Breast epithelium (tissue), 4 donors: ENCODE results near the gene TMEM123. TPM values are rescaled to one million over a fixed set of nuclear protein-coding genes. Genes with fewer than 3 reads are reported as not detected.
"Not testable (repeated sequence)": the region's sequence is repeated elsewhere in the genome, so short reads cannot be mapped to it uniquely, and the experiment has no call there.

Experiments
- DNase-seq, 2 donors: peaks; one replicate each; pipeline ENCODE4 v3.0.0-alpha.2; 2019; ENCODE audit warnings: low spot score in 2 of 2
- H3K27ac ChIP-seq, 2 donors: fragments of 200-600 bp; sonication (generic) in 1 of 2; one replicate each; pipeline ENCODE4 v1.5.1; 2016 to 2019; ENCODE audit warnings: mild to moderate bottlenecking in 1 of 2
- H3K27me3 ChIP-seq, 2 donors: fragments of 200-600 bp; sonication (generic) in 1 of 2; one replicate each; pipeline versions ENCODE4 v1.5.1 to v1.6.0; 2017 to 2019; ENCODE audit warnings: control low read depth in 1 of 2, mild to moderate bottlenecking in 1 of 2
- H3K36me3 ChIP-seq: fragments of 200-600 bp; one replicate; pipeline ENCODE4 v1.5.1; 2019
- H3K4me1 ChIP-seq, 2 donors: fragments of 200-600 bp; sonication (generic); one replicate each; pipeline ENCODE4 v1.5.1; 2016 to 2019; ENCODE audit warnings: control low read depth in 1 of 2
- H3K4me3 ChIP-seq, 3 donors: fragments of 200-600 bp; sonication (generic); 1 replicate in 2 of 3; 2 replicates in 1 of 3; pipeline ENCODE4 v1.5.1; 2016 to 2019; ENCODE audit warnings: mild to moderate bottlenecking in 3 of 3, moderate library complexity in 2 of 3
- H3K9me3 ChIP-seq, 2 donors: fragments of 200-600 bp; sonication (generic) in 1 of 2; one replicate each; pipeline ENCODE4 v1.5.1; 2016 to 2019; ENCODE audit warnings: control low read depth in 1 of 2
- CTCF ChIP-seq, 3 donors: fragments of 450-650 bp; IDR thresholded peaks; one replicate each; pipeline ENCODE4 v1.5.1; 2016 to 2017; ENCODE audit warnings: antibody characterized with exemption in 3 of 3, mild to moderate bottlenecking in 3 of 3, moderate library complexity in 3 of 3
- POLR2A ChIP-seq: fragments of 450-650 bp; IDR thresholded peaks from one replicate; pipeline ENCODE4 v1.6.1; 2016; ENCODE audit warnings: antibody characterized with exemption, mild to moderate bottlenecking, moderate library complexity
- POLR2AphosphoS5 ChIP-seq, 3 donors: sonication (generic); formaldehyde crosslinking; IDR thresholded peaks; one replicate each; pipeline ENCODE4 v1.6.1; 2017; ENCODE audit warnings: antibody characterized with exemption in 3 of 3
- intact Hi-C: fragments of 100-400 bp; cut with DNase I; formaldehyde crosslinking; loops from one replicate; pipeline ENCODE4 v1.15.1; 2023; ENCODE audit warnings: low total_unique reads
- total RNA-seq, 3 donors: library from RNA; depleted of rRNA; stranded (reverse); fragments of >200 nt; gene quantifications; one replicate each; pipeline ENCODE4 v1.1.0, GENCODE V29; 2016

Gene TMEM123
- total RNA-seq, 3 donors from 2014 or later: 74.6 to 307 (median 167) TPM

- Histone ChIP-seq H3K36me3 (no peaks in the 10 kb centered on the region), H3K9me3 (no peaks in the 10 kb centered on the region), H3K27ac (no peak overlapping the region), H3K27me3 (no peaks in the 10 kb centered on the region), H3K4me3 (no peak overlapping the region), H3K4me1 (no peaks in the 10 kb centered on the region)
- no peak for TF ChIP-seq CTCF (IDR thresholded peaks at IDR 0.05)
- no peak for TF ChIP-seq POLR2A
- no peak for TF ChIP-seq POLR2AphosphoS5 (IDR thresholded peaks at IDR 0.05)
- no peak for DNase-seq
- intact Hi-C loops: no loop called here
These were observed 74.7 kb downstream of the TMEM123 start for GRCh38 chr11:102377891-102378290.

- DNase-seq: no peak
- TF ChIP-seq POLR2AphosphoS5 (IDR thresholded peaks at IDR 0.05): no peak
- TF ChIP-seq POLR2A: no peak
- TF ChIP-seq CTCF (IDR thresholded peaks at IDR 0.05): no peak
- no peaks in the 10 kb centered on the region for H3K36me3 ChIP-seq
- no peaks in the 10 kb centered on the region for H3K9me3 ChIP-seq
- no peak overlapping the region for H3K4me3 ChIP-seq
- H3K27me3 ChIP-seq: no peaks in the 10 kb centered on the region
- no peaks in the 10 kb centered on the region for H3K4me1 ChIP-seq
- no peak overlapping the region for H3K27ac ChIP-seq
- intact Hi-C loops: no loop called here
These were observed 76.7 kb downstream of the TMEM123 start for GRCh38 chr11:102375720-102376399.

DNA sequence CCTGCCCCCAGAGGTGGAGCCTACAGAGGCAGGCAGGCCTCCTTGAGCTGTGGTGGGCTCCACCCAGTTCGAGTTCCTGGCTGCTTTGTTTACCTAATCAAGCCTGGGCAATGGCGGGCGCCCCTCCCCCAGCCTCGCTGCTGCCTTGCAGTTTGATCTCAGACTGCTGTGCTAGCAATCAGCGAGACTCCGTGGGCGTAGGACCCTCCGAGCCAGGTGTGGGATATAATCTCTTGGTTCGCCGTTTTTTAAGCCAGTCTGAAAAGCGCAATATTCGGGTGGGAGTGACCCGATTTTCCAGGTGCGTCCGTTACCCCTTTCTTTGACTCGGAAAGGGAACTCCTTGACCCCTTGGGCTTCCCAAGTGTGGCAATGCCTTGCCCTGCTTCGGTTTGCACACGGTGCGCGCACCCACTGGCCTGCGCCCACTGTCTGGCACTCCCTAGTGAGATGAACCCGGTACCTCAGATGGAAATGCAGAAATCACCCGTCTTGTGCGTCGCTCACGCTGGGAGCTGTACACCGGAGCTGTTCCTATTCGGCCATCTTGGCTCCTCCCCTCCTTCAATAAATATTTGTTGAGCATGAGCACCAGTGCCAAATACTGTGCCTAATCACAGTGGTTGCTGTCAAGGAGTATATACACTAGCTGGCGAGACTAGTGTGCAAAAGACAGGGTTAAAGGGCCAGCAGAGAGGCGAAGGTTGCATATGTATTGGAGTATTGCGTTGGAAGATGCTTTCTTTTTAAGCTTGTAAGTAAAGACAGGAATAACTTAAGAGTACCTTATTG is 77.7 kb downstream of the TMEM123 start:
- intact Hi-C loops, H3K4me3 ChIP-seq, H3K27me3 ChIP-seq, H3K36me3 ChIP-seq, H3K9me3 ChIP-seq, H3K27ac ChIP-seq, DNase-seq, H3K4me1 ChIP-seq: not testable (repeated sequence)

DNA sequence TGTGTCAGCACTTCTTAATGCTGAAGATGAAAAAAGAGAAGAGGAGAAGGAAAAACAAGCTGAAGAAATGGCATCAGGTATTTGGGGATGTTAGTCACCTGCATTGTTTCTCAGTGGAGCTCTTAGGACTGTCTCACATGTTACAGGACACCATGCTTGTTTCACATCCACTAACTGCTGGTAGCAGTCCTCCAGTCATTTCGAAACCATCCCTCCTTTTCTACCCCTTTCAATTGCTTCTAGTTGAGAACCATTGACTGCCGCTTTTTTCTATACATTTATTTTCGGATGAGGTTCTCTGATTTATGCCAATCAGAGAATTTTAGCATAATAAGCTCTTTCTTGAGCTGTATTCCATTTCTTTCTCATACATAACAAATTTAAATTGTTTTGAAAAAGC is 84.1 kb downstream of the TMEM123 start:
- Histone ChIP-seq H3K27ac (no peak overlapping the region), H3K27me3 (no peaks in the 10 kb centered on the region), H3K4me3 (no peak overlapping the region), H3K36me3 (peaks cover 1% of the 10 kb centered on the region), H3K4me1 (no peaks in the 10 kb centered on the region), H3K9me3 (no peaks in the 10 kb centered on the region)
- intact Hi-C loops: no loop called here
- DNase-seq: no peak
- TF ChIP-seq POLR2A (no peak), POLR2AphosphoS5 (IDR thresholded peaks at IDR 0.05) (no peak), CTCF (IDR thresholded peaks at IDR 0.05) (no peak)

GRCh38 chr11:102367364-102367763 is 85.2 kb downstream of the TMEM123 start:
- H3K36me3 ChIP-seq: peaks cover 6% of the 10 kb centered on the region
- H3K27ac ChIP-seq: peak overlapping the region in 1 of 2 donors; percentile 17

More at GRCh38 chr11:102367364-102367763, 85.2 kb downstream of the TMEM123 start:
- Histone ChIP-seq H3K27me3 (no peaks in the 10 kb centered on the region), H3K4me3 (no peak overlapping the region), H3K4me1 (no peaks in the 10 kb centered on the region), H3K9me3 (no peaks in the 10 kb centered on the region)
- peak in 1 of 3 donors; percentile 20 for TF ChIP-seq CTCF (IDR thresholded peaks at IDR 0.05)
- no peak for TF ChIP-seq POLR2AphosphoS5 (IDR thresholded peaks at IDR 0.05)
- TF ChIP-seq POLR2A: no peak
- intact Hi-C loops: no loop called here
- DNase-seq: no peak
